CD4-positive, CD25-positive, alpha-beta regulatory T cell (primary cell): ENCODE results near the gene SPDYE18. TPM values are rescaled to one million over a fixed set of nuclear protein-coding genes. Genes with fewer than 3 reads are reported as not detected.
"Not testable (repeated sequence)": the region's sequence is repeated elsewhere in the genome, so short reads cannot be mapped to it uniquely, and the experiment has no call there.

Experiments
- ATAC-seq, 2 donors: fragments of 150-1000 bp; cut with Tn5 transposase; one replicate each; pipeline ENCODE4 v1.10.0; 2021; ENCODE audit warnings: low read depth in 2 of 2, moderate number of reproducible peaks in 2 of 2, moderate library complexity in 1 of 2
- DNase-seq, 3 donors: peaks; one replicate each; pipeline versions ENCODE4 v3.0.0 to v3.0.0-alpha.2; 2012 to 2022; ENCODE audit warnings: mixed read lengths in 1 of 3
- H3K27ac ChIP-seq: one replicate; pipeline ENCODE4 v1.7.0; 2013; ENCODE audit warnings: mild to moderate bottlenecking, low read length; ENCODE audit not compliant: insufficient read depth, poor library complexity, severe bottlenecking
- H3K27me3 ChIP-seq: one replicate; pipeline ENCODE4 v1.7.0; 2013; ENCODE audit warnings: low read length; ENCODE audit not compliant: control insufficient read depth, insufficient read depth
- H3K36me3 ChIP-seq: one replicate; pipeline ENCODE4 v1.7.0; 2013; ENCODE audit warnings: mild to moderate bottlenecking, low read length, moderate library complexity; ENCODE audit not compliant: control insufficient read depth, insufficient read depth
- H3K4me1 ChIP-seq: 2 replicates; pipeline ENCODE4 v1.7.0; 2013; ENCODE audit warnings: mild to moderate bottlenecking, low read length; ENCODE audit not compliant: insufficient read depth, control insufficient read depth, poor library complexity, severe bottlenecking
- H3K4me3 ChIP-seq: one replicate; pipeline ENCODE4 v1.7.0; 2013; ENCODE audit warnings: low read depth, mild to moderate bottlenecking, low read length, moderate library complexity
- H3K9me3 ChIP-seq, 2 experiments: 1 replicate in 1 of 2; 2 replicates in 1 of 2; pipeline ENCODE4 v1.7.0; 2013; ENCODE audit warnings: low read length in 2 of 2, mild to moderate bottlenecking in 1 of 2, moderate library complexity in 1 of 2; ENCODE audit not compliant: control insufficient read depth in 2 of 2
- H3K27ac Mint-ChIP-seq, 3 donors: one replicate each; pipeline ENCODE4 v1.8.0; 2020 to 2022; ENCODE audit warnings: mild to moderate bottlenecking in 3 of 3, mixed read lengths in 3 of 3, moderate library complexity in 2 of 3
- H3K27me3 Mint-ChIP-seq: one replicate; pipeline ENCODE4 v1.8.0; 2022; ENCODE audit warnings: mild to moderate bottlenecking, mixed read lengths
- H3K36me3 Mint-ChIP-seq: one replicate; pipeline ENCODE4 v1.8.0; 2020; ENCODE audit warnings: mixed read lengths
- H3K4me1 Mint-ChIP-seq, 4 donors: one replicate each; pipeline ENCODE4 v1.8.0; 2020 to 2022; ENCODE audit warnings: mixed read lengths in 4 of 4, mild to moderate bottlenecking in 1 of 4
- H3K4me3 Mint-ChIP-seq, 4 donors: one replicate each; pipeline ENCODE4 v1.8.0; 2020 to 2022; ENCODE audit warnings: mild to moderate bottlenecking in 4 of 4, mixed read lengths in 4 of 4, moderate library complexity in 3 of 4
- H3K9me3 Mint-ChIP-seq, 7 donors: one replicate each; pipeline ENCODE4 v1.8.0; 2020 to 2022; ENCODE audit warnings: mixed read lengths in 7 of 7, mild to moderate bottlenecking in 3 of 7, moderate library complexity in 2 of 7
- polyA plus RNA-seq, 4 donors: library from polyadenylated mRNA; unstranded; fragments of 300-500 nt; fragmentation: Illumina TruSeq; gene quantifications; one replicate each; pipeline ENCODE4 v1.2.3, GENCODE V29; 2021
- total RNA-seq: library from RNA; stranded (reverse); gene quantifications from one replicate; pipeline ENCODE4 v1.2.3, GENCODE V29; 2022

Gene SPDYE18
- total RNA-seq (2.7 TPM), polyA plus RNA-seq (under 1 TPM in 1 of 4 donors, not detected in 3; 0.18 TPM)

GRCh38 chr7:77062557-77062956 lies at the start of gene SPDYE18:
Gene SPDYE18 (minus strand): TSS chr7:77062558. CDS start chr7:77060512, 2,046 bp downstream.
- H3K27ac ChIP-seq, H3K36me3 Mint-ChIP-seq, H3K36me3 ChIP-seq, H3K4me1 ChIP-seq, H3K27ac Mint-ChIP-seq, DNase-seq, H3K9me3 Mint-ChIP-seq, H3K4me3 Mint-ChIP-seq, ATAC-seq, H3K4me1 Mint-ChIP-seq, H3K4me3 ChIP-seq, H3K27me3 ChIP-seq, H3K27me3 Mint-ChIP-seq, H3K9me3 ChIP-seq: not testable (repeated sequence)

- not testable (repeated sequence) for H3K4me3 Mint-ChIP-seq, H3K36me3 ChIP-seq, DNase-seq, H3K27me3 ChIP-seq, H3K4me3 ChIP-seq, H3K4me1 Mint-ChIP-seq, H3K27ac ChIP-seq, H3K27me3 Mint-ChIP-seq, ATAC-seq, H3K9me3 Mint-ChIP-seq, H3K9me3 ChIP-seq, H3K36me3 Mint-ChIP-seq, H3K27ac Mint-ChIP-seq, H3K4me1 ChIP-seq
Observed at GRCh38 chr7:77108362-77108761, 46.0 kb upstream of the SPDYE18 start.

GRCh38 chr7:77107659-77108058 lies 45.3 kb upstream of the SPDYE18 start:
- not testable (repeated sequence) for H3K36me3 Mint-ChIP-seq, H3K4me1 Mint-ChIP-seq, H3K4me3 ChIP-seq, H3K27ac Mint-ChIP-seq, H3K9me3 ChIP-seq, ATAC-seq, H3K4me3 Mint-ChIP-seq, DNase-seq, H3K27me3 Mint-ChIP-seq, H3K27ac ChIP-seq, H3K27me3 ChIP-seq, H3K36me3 ChIP-seq, H3K4me1 ChIP-seq, H3K9me3 Mint-ChIP-seq

DNA sequence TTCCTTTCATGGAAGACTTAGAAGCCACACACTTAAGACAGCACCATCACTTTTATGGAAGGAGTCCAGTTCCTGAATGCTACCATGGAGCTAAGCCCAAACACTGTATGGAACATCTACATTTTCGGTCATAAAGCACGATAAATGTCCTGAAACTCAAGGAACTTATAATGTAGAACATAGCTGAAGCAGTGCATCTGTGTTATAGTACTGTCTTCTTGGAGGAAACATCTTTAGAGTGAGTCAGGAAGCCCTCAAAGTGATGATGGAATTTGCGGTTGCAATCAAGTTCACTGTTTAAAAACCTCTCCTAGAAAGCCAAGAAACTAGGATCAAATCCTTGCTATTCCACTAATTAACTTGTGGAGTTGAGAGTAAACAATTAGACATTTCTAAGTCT lies 43.5 kb upstream of the SPDYE18 start:
- H3K4me1 Mint-ChIP-seq, H3K27ac Mint-ChIP-seq, H3K27ac ChIP-seq, H3K27me3 Mint-ChIP-seq, H3K4me3 ChIP-seq, H3K9me3 ChIP-seq, H3K4me1 ChIP-seq, DNase-seq, H3K36me3 Mint-ChIP-seq, H3K9me3 Mint-ChIP-seq, H3K4me3 Mint-ChIP-seq, H3K36me3 ChIP-seq, H3K27me3 ChIP-seq, ATAC-seq: not testable (repeated sequence)

DNA sequence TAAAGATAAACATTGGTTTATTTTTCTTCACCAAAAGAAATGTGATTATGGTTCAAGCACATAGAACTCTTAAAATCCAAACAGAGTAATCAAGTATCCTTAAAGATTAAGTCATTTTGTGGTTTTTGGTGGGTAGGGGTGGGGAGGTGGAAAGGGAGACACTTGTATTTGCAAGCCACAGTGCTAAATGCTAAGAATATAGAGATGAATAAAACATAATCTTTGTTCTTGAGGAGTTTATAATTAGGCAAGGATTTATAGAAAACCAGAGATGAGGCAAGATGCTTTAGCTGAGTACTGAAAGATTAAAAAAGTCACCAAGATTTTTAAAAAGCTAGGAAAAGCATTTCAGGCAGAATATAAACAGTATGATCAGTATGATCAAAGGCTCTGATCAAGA lies 40.3 kb upstream of the SPDYE18 start:
- not testable (repeated sequence) for H3K27ac Mint-ChIP-seq

GRCh38 chr7:77101187-77101586 lies 38.8 kb upstream of the SPDYE18 start:
- not testable (repeated sequence) for H3K4me1 ChIP-seq, H3K4me1 Mint-ChIP-seq, H3K27ac ChIP-seq, H3K4me3 Mint-ChIP-seq, H3K9me3 ChIP-seq, ATAC-seq, H3K27ac Mint-ChIP-seq, H3K27me3 ChIP-seq, H3K27me3 Mint-ChIP-seq, H3K9me3 Mint-ChIP-seq, H3K36me3 ChIP-seq, H3K36me3 Mint-ChIP-seq, H3K4me3 ChIP-seq, DNase-seq

More for the DNA sequence above, 40.3 kb upstream of the SPDYE18 start:
- H3K4me1 Mint-ChIP-seq, H3K27me3 Mint-ChIP-seq, H3K9me3 ChIP-seq, DNase-seq, H3K4me3 ChIP-seq, H3K4me3 Mint-ChIP-seq, ATAC-seq, H3K27me3 ChIP-seq, H3K36me3 ChIP-seq, H3K36me3 Mint-ChIP-seq, H3K27ac ChIP-seq, H3K4me1 ChIP-seq, H3K9me3 Mint-ChIP-seq: not testable (repeated sequence)

- not testable (repeated sequence) for H3K27ac ChIP-seq, H3K9me3 Mint-ChIP-seq, H3K27me3 Mint-ChIP-seq, H3K4me3 Mint-ChIP-seq, H3K4me1 ChIP-seq, ATAC-seq, H3K9me3 ChIP-seq, H3K27me3 ChIP-seq, H3K36me3 ChIP-seq, H3K36me3 Mint-ChIP-seq, H3K4me3 ChIP-seq, DNase-seq, H3K27ac Mint-ChIP-seq, H3K4me1 Mint-ChIP-seq
Observed at GRCh38 chr7:77100501-77100900, 38.1 kb upstream of the SPDYE18 start.

DNA sequence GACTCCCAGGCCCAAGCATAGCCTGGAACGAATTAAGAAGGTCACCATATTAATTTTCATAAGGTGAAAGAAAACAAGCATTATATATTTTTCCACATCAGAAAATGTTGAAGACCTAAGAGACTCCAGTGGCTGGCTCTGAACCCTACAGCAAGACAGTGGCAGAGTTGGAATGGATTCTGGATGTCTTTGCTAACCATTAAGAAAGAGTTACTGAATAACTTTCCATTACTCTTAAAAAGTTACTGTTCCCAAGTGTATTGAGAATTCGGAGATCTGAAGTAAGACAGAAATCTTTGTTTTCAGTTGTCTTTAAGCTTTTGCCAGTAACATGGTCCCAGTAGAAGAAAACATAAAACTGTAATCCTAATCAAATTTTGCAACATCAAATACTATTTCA lies 29.9 kb upstream of the SPDYE18 start:
- H3K27ac ChIP-seq, H3K27me3 ChIP-seq, H3K9me3 Mint-ChIP-seq, H3K4me1 Mint-ChIP-seq, ATAC-seq, H3K4me3 ChIP-seq, H3K4me3 Mint-ChIP-seq, H3K27me3 Mint-ChIP-seq, DNase-seq, H3K4me1 ChIP-seq, H3K36me3 ChIP-seq, H3K9me3 ChIP-seq, H3K27ac Mint-ChIP-seq: not testable (repeated sequence)
- H3K36me3 Mint-ChIP-seq, result peaks cover 13% of the 10 kb centered on the region
